DMS79 treated with DMSO at 0.1 percent for 48 hours (cell line): ENCODE measurements around the gene FMN2.
A peak's percentile ranks its signal among the peaks of the same experiment; 100 is the strongest.
"Not testable (repeated sequence)": the region's sequence is repeated elsewhere in the genome, so short reads cannot be mapped to it uniquely, and the experiment has no call there.

Experiments used
- DNase-seq: peaks from one replicate; lab custom pipeline; 2025; lab: John Stamatoyannopoulos, UW

The FMN2 gene

DNA sequence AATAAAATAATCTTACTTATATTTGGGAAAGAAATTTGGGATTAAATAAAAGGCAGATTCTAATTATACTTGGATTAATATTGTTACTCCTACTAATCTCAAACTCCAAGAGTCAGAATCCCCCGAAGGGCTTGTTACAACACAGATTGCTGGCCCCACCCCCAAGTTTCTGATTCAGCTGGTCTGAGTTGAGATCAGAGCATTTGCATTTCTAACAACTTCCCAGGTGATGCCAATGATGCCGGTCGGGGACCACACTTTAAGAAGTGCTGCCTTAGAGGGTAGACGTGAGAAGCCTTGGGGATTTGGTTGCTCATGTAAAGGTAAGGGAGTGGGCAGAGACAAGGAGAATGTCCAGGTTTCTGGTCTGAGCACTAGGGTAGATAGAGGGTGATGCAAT is 47.2 kb downstream of the FMN2 start:
- no peak for DNase-seq

DNA sequence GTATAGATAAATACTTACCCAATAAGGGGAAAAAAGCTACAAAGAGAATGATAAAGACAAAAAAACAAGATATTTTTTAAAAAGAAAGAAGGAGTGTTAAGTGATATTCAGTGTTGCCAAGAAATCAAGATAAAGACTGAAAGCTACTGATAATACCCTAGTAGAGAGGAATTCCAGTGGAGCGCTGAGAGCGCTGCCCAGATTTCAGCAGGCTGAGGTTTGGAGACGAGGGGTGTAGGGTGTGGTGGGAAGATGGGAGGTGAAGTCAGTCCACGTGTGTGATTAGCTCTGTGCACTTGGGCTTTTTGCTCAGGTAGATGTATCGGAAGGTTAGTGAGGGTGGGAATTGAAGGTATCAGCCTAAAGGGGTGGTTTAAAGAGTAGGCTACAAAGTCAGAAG is 47.8 kb downstream of the FMN2 start:
- DNase-seq = no peak

GRCh38 chr1:240145120-240145519 is 53.4 kb downstream of the FMN2 start:
- DNase-seq = no peak

DNA sequence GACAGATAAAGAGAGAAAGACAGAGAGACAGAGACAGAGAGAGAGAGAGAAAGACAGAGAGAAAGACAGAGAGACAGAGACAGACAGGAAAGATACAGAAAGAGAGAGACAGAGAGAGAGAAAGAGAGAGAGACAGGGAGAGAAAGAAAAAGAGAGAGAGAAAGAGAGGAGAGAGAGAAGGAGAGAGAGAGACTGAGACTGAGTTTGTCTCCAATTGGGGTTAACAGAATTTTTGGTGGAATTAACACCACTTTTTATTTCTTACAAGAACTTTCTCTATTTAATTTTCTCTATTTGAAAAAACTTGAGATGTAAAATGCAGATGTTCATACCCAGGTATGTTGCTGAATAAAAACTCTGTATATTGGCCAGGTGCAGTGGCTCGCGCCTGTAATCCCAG is 56.6 kb downstream of the FMN2 start:
- DNase-seq = no peak

DNA sequence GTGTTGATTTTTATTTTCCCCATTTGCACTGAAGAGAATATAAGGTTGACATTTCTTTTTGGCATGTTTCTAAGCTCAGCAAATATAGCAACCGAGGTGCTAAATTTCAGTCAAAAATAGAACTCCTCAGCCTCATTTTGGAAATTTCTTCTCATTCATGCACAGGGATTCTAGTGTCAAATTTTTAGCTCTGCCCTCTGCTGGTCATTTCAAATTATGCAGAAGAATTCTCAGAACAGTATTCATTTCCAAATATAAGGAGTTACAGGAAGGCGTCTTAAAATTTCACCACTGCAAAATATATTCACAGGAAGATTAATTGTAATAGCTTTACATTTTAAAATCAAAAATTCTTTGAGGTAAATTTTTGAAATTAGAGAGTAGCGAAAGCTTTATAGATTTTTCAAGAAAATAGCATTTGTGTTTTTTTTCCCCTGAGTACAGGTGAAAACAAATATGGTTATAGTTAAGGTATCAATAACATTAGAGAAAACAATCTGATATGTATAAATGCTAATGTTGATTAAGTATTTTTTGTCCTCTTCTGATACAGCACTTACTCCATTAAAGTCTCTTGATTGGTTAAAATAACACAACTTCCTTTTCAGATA is 57.9 kb downstream of the FMN2 start:
- DNase-seq = peak; percentile 58

- no peak for DNase-seq
Measured at GRCh38 chr1:240151136-240151735, 59.6 kb downstream of the FMN2 start.

DNA sequence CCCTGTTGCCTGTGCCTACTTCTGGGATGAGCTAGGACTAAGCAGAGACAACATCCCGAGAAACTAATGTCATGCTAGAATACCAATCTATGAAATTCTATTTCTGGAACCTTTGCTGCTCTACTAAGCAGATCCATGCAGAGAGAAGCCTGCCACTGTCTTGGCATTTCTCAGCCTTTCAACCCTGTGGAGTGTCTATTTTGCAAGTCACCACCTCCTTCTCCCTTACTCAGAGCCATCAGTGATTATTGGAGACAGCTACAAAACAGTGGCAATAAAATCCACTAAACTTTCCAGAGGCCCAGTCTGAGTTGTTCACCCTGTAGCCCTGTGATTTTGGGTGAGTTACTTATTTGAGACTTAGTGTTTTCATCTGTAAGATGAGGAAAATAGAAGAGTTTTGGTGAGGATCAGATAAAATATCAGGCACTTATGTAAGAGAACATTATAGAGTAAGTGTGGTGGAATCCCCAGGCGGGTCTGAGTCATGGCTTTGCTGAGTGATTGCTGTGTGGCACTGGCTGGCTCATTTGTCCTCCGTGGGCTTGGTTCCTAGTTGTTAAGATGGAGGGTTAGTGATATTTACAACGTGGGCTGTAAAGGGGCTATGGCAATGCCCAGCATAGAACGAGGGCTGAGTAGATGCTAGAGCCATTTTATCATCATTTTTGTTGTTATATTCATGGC is 61.1 kb downstream of the FMN2 start:
- no peak for DNase-seq

DNA sequence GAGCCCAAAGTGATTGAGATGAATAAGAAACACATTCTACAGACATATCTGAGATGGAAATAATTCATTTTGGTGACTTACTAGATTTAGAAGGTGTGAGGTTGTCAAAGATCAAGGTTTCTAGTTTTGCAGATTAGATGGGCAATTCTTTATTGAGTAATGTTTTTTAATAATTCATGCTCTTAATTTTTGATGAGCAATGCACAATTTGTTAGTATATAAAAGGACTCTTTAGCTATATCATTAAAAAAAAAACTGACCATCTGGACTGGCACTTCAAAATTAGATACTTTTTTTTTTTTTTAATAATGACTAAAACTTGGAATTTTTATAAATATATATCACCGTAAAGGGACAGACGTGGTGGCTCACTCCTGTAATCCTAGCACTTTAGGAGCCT is 63.9 kb downstream of the FMN2 start:
- no peak for DNase-seq

DNA sequence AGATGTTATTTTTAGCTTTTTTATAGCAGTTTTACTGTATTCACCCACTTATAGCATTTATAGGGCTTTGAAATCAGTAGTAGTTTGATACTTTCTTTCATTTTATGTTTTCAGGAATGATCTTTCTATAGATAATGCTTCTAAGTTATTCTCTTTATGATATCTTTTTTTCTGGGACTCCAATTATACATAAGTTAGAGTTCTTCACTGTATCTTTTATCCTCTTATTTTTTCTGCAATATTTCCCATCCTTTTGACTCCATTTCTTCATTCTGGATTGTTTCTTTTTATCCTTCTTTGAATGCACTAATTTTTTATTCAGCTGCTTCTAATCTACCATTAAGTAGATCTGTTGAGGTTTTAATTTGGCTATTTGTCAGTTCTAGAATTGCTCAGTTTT is 73.1 kb downstream of the FMN2 start:
- no peak for DNase-seq

GRCh38 chr1:240169188-240169587 is 77.5 kb downstream of the FMN2 start:
- DNase-seq = no peak

DNA sequence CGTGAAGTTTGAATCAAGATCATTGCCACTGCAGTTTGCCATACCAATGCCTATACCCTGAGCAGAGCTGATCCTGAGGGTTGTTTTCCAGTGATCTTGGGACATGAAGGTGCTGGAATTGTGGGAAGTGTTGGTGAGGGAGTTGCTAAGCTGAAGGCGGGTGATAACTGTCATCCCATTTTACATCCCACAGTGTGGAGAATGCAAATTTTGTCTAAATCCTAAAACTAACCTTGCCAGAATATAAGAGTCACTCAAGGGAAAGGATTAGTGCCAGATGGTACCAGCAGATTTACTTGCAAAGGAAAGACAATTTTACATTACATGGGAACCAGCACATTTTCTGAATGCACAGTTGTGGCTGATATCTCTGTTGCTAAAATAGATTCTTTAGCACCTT is 78.6 kb downstream of the FMN2 start:
- DNase-seq = no peak

DNA sequence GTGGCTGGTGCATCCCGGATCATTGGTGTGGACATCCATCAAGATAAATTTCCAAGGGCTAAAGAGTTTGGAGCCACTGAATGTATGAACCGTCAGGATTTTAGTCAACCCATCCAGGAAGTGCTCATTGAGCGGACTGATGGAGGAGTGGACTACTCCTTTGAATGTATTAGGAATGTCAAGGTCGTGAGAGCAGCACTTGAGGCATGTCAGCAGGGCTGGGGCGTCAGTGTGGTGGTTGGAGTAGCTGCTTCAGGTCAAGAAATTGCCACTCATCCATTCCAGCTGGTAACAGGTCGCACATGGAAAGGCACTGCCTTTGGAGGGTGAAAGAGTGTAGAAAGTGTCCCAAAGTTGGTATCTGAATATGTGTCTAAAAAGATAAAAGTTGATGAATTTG is 79.1 kb downstream of the FMN2 start:
- DNase-seq = no peak

DNA sequence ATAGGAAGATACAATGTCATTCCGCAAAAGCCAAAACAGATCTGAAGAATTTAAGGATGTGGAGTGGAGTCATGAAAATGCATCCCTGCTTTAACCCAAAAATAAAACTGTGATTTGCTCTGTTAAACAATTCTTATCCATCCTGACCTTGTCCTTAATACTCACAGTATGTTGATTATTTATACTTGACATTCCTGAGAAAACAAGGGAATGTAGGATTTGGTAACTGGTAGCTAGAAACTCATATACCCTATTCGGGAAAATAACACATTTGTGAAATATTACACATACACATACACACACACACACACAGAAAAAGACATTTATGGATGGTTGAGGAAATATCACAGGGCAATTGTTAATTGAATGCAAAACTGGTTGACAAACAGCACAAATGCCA is 80.2 kb downstream of the FMN2 start:
- no peak for DNase-seq

DNA sequence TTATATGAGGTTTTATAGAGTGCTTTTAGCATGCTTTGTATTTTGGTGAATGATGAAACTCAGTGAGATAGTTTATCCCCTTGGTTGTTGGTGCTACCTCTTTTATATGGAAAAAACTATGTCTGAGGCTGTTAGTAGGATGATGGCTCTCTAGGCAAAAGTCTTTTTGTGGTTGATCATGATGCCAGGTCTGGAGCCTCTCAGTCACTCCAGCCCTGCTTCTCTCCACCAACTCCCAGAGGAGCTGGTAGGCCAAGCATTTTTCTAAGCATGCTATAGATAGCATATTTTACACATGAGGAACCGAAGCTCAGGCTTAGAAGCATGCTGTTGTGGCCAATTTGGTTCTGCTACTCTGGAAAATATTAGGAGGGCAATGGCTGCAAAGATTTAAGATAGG is 82.2 kb downstream of the FMN2 start:
- DNase-seq = no peak

DNA sequence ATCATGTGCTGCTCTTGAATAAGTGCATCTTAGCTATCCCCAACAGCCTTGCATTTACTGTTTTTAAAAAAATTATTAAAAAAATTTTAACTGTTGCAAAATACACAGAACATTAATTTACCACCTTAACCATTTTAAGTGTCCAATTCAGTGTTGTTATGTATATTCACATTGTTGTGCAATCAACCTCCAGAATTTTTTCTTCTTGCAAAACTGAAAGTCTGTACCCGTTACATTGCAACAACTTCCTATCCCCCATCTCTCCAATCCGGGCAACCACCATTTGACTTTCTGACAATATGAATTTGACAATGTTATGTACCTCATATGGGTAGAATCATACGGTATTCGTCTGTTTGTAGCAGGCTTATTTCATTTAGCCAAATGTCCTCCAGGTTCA is 83.1 kb downstream of the FMN2 start:
- DNase-seq = no peak

DNA sequence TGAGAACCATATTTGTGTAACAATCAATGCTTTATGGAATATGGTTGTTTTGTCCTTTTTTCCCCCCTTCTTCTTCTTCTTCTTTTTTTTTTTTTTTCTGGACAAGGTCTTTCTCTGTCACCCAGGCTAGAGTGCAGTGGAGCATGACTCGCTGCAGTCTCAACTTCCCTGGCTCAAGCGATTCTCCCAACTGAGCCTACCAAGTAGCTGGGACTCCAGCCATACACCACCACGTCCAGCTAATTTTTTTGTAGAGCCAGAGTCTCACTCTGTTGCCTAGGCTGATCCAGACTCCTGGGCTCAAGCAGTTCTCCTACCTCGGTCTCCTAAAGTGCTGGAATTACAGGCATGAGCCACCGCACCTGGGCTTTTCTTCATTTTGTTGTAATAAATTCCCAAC is 86.7 kb downstream of the FMN2 start:
- DNase-seq = no peak

- DNase-seq = not testable (repeated sequence)
Measured at GRCh38 chr1:240184682-240185081, 93.0 kb downstream of the FMN2 start.

DNA sequence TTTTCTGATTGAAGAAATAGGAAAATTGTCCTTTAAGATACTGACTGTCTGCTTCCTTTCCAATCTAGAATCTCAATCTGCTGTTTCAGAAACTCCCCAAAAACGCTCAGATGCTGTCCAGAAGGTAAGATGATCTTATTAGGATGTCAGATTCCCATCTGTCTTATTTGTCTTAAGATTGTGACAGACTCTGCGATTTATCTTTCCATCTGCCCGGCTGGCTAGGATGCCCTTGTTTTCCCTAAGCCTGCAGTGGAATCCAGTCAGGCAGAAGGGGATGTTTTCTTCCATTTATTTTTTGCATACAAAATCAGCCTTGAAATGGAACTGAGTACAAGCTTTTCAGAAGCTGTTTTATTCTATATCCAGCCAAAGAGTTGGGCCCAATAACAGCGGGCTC is 96.5 kb downstream of the FMN2 start:
- DNase-seq = no peak

DNA sequence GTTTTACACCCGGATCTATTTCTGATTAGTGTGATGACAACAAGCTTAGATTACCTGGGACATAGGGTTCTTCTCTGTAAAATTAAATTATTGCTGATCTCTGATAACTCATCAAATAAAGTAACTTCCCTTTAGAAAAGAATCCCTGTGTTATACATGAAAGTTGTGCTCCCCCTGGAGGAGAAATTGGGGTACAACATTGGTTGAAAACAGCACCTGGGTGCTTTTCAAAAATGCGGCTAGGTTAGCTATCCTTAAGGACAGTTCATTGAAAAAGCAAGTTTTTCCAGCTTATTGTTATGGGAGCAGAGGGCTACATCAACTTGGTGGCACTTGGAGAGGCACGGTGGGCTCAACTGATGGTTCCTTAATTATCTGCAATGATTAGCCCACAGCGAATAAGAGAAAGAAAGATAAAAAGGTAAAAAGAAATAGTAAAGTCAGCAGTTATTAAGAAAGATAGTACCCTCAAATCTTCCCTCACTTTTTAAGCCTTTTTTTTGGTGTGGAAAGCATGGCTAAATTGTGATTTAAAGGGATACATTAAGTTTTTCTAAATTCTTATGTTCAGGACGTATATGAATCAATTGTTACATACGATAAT is 97.8 kb downstream of the FMN2 start:
- DNase-seq = peak; percentile 28

DNA sequence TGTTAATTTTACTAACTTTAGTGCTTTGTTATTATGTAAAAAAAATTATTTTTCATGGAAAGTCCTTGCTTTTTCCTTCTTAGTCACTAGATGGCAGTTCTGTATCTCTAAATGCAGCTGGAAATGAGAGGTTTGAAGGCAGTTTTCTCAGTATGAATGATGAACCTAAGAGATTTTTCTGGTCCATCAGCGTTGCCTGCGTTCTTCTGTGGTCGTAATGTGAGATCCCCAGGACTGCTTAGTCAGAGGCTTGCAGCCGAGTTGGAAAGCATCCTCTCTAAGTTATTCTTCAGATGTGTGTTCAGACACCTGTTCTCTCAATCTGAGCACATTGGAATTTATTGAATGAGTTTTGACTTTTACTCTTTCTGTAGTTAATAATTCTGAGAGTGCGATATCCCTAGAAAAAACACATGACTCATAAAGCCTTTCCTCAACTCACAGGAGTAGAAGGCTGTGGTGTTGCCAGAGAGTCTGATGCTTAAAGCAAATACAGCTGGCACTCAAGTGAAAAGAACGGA is 99.3 kb downstream of the FMN2 start:
- peak; percentile 54 for DNase-seq

DNA sequence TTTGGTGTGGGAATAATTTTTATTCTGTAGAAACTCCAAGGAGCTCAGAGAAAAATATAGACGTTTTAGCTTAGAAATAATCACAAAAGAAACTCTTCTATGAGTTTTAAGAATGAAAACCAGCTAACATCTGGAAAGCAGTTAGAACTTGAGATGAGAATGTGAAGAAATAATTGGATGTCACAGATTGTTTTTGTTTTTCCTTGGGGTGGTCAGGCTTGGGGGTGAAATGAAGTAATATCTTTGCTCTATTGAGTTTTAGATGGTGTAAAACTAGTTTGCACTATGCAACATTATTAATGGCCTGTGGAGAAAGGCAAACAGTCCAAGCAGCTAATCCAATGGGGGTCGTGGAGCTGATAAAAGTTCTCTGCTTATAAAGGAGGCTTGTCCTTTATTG is 101.2 kb downstream of the FMN2 start:
- no peak for DNase-seq

DNA sequence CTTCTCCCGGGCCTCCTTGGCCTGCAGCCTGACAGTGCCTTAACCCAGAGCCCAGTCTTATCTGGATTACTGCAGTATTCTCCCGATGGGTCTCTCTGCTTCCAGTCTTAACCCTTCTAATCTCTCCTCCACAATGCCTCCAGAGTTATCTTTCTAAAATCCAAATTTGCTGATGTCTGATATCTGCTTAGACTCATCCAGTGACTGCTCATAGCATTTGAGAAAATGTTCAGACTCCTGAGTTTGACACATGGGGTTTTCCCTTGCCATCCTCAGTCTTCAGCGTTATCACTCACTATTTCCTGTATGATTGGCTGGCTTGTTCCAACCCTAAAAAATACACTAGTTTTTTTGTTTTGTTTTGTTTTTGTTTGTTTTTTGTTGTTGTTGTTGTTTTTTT is 102.0 kb downstream of the FMN2 start:
- DNase-seq = no peak

- DNase-seq = no peak
Measured at GRCh38 chr1:240194120-240194519, 102.4 kb downstream of the FMN2 start.
